Measurements from ENCODE around the gene DYRK1A.

The DYRK1A gene

DNA sequence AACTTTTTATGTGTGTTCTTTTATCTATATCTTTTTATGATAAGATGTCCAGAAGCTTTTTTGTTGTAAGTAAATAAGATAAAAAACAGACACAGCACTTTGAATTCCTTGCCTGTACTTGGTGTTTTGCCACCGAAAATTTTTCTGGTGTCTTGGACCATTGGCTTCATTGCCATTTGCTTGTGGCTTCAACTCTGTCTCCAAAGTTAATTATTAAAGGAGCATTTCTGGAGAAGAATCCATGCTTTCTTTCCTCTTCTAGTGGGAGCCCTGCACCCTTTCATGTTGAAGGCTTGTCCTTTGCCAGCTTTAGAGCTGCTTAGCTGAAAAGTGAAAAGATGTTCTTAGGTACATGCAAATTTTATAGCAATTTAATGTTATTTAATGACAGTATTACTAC, 112.2 kb downstream of the DYRK1A start:
- H3K9me3 ChIP-seq (ENCODE audit: control extremely low read depth in 1 of 5, control insufficient read depth in 4 of 5, insufficient read depth in 2 of 5, low read depth in 1 of 5, low read length in 4 of 5) = no peaks in the 10 kb centered on the region
- no peak for DNase-seq
- ChIA-PET POLR2A (no interaction called here), CTCF (interaction anchor here (0.6 to 1.4 kb wide), 2 partner anchors 32 to 85 kb away, joined by 3 read pairs; no protein-coding TSS in a partner anchor)
- no peak overlapping the region for H3K4me3 ChIP-seq (ENCODE audit: control insufficient read depth in 1 of 7, extremely low read depth in 1 of 7, insufficient read depth in 4 of 7, low read depth in 2 of 7, low read length in 6 of 7)
- H3K27me3 ChIP-seq (replicated peaks in 2 of 5; ENCODE audit: control insufficient read depth in 4 of 5, insufficient read depth in 5 of 5, low read length in 4 of 5) = no peaks in the 10 kb centered on the region
- peaks cover 0 to 7% (median 3%) of the 10 kb centered on the region in 4 experiments for H3K4me1 ChIP-seq (ENCODE audit: control extremely low read depth in 1 of 4, control insufficient read depth in 4 of 4, insufficient read depth in 4 of 4, low read length in 3 of 4)
- peaks cover 6 to 55% (median 28%) of the 10 kb centered on the region in 4 experiments for H3K36me3 ChIP-seq (ENCODE audit: control insufficient read depth in 4 of 4, insufficient read depth in 4 of 4, low read length in 3 of 4)
- WGBS (ENCODE audit: insufficient coverage) = 100% methylated on average over 1 of the region's 1 CpG
- H3K27ac ChIP-seq (ENCODE audit: insufficient read depth in 1 of 2, low read depth in 1 of 2, low read length in 2 of 2, poor library complexity in 1 of 2, severe bottlenecking in 2 of 2) = no peak overlapping the region

DNA sequence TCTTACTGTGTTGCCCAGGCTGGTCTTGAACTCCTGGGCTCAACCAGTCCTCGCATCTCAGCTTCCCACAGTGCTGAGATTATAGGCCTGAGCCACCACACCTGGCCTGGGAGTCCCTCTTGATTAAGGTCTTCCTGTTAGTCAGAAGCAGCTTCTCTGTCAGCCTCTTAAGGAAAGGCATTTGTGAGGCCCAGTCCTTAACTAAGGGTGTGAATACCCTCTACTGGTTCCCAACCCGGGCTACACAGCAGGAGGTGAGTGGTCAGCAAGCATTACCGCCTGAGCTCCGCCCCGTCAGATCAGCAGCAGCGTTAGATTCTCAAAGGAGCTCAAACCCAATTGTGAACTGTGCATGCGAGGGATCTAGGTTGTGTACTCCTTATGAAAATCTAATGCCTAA, 117.2 kb downstream of the DYRK1A start:
- CTCF ChIA-PET = no interaction called here
- POLR2A ChIA-PET = no interaction called here

GRCh38 chr21:37484535-37485474, 118.2 kb downstream of the DYRK1A start:
- H3K4me1 ChIP-seq (ENCODE audit: control extremely low read depth in 1 of 4, control insufficient read depth in 4 of 4, insufficient read depth in 4 of 4, low read length in 3 of 4) = peaks cover 0 to 2% (median under 1%) of the 10 kb centered on the region in 4 experiments
- H3K27me3 ChIP-seq (replicated peaks in 2 of 5; ENCODE audit: control insufficient read depth in 4 of 5, insufficient read depth in 5 of 5, low read length in 4 of 5) = no peaks in the 10 kb centered on the region
- POLR2A ChIA-PET = no interaction called here
- CTCF ChIA-PET = no interaction called here
- no peak for DNase-seq
- no peak overlapping the region for H3K27ac ChIP-seq (ENCODE audit: insufficient read depth in 1 of 2, low read depth in 1 of 2, low read length in 2 of 2, poor library complexity in 1 of 2, severe bottlenecking in 2 of 2)
- H3K4me3 ChIP-seq (ENCODE audit: control insufficient read depth in 1 of 7, extremely low read depth in 1 of 7, insufficient read depth in 4 of 7, low read depth in 2 of 7, low read length in 6 of 7) = no peak overlapping the region
- WGBS (ENCODE audit: insufficient coverage) = 100% methylated on average over 5 of the region's 7 CpGs
- no peaks in the 10 kb centered on the region for H3K9me3 ChIP-seq (ENCODE audit: control extremely low read depth in 1 of 5, control insufficient read depth in 4 of 5, insufficient read depth in 2 of 5, low read depth in 1 of 5, low read length in 4 of 5)
- peaks cover 2 to 69% (median 32%) of the 10 kb centered on the region in 4 experiments for H3K36me3 ChIP-seq (ENCODE audit: control insufficient read depth in 4 of 4, insufficient read depth in 4 of 4, low read length in 3 of 4)

More for the DNA sequence above, 117.2 kb downstream of the DYRK1A start:
- Histone ChIP-seq H3K4me3 (ENCODE audit: control insufficient read depth in 1 of 7, extremely low read depth in 1 of 7, insufficient read depth in 4 of 7, low read depth in 2 of 7, low read length in 6 of 7) (no peak overlapping the region), H3K27ac (ENCODE audit: insufficient read depth in 1 of 2, low read depth in 1 of 2, low read length in 2 of 2, poor library complexity in 1 of 2, severe bottlenecking in 2 of 2) (no peak overlapping the region), H3K9me3 (ENCODE audit: control extremely low read depth in 1 of 5, control insufficient read depth in 4 of 5, insufficient read depth in 2 of 5, low read depth in 1 of 5, low read length in 4 of 5) (no peaks in the 10 kb centered on the region), H3K36me3 (ENCODE audit: control insufficient read depth in 4 of 4, insufficient read depth in 4 of 4, low read length in 3 of 4) (peaks cover 2 to 61% (median 33%) of the 10 kb centered on the region in 4 experiments), H3K27me3 (replicated peaks in 2 of 5; ENCODE audit: control insufficient read depth in 4 of 5, insufficient read depth in 5 of 5, low read length in 4 of 5) (no peaks in the 10 kb centered on the region), H3K4me1 (ENCODE audit: control extremely low read depth in 1 of 4, control insufficient read depth in 4 of 4, insufficient read depth in 4 of 4, low read length in 3 of 4) (no peaks in the 10 kb centered on the region)
- DNase-seq = no peak
- 96% methylated on average over 5 of the region's 7 CpGs for WGBS (ENCODE audit: insufficient coverage)

DNA sequence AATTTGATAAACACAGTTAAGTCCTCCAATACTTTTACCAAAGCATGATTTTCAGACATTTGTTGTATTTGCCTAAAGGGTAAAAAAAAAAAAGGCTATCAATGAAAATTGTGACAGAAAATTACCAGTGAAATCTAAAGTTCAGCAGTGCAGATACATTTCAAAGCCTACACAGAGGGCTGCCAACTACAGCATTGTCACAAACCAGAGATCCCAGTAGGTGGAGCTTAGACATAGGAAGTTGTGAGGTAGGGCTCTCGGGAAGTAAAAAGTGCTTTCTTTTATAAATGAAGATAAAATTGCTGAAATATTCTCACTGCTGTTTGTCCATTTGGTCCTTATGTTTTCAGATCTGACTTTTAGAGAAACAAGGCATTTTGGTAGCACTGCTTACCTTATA, 123.0 kb downstream of the DYRK1A start:
- H3K9me3 ChIP-seq (ENCODE audit: control extremely low read depth in 1 of 5, control insufficient read depth in 4 of 5, insufficient read depth in 2 of 5, low read depth in 1 of 5, low read length in 4 of 5) = no peaks in the 10 kb centered on the region
- peaks cover 7 to 68% (median 32%) of the 10 kb centered on the region in 4 experiments for H3K36me3 ChIP-seq (ENCODE audit: control insufficient read depth in 4 of 4, insufficient read depth in 4 of 4, low read length in 3 of 4)
- no CpG with 5 or more reads among the region's 1 CpG for WGBS (ENCODE audit: insufficient coverage)
- POLR2A ChIA-PET = no interaction called here
- CTCF ChIA-PET = interaction anchor here (0.7 to 1.2 kb wide), 2 partner anchors 88 to 185 kb away, joined by 3 read pairs; no protein-coding TSS in a partner anchor
- no peaks in the 10 kb centered on the region for H3K27me3 ChIP-seq (replicated peaks in 2 of 5; ENCODE audit: control insufficient read depth in 4 of 5, insufficient read depth in 5 of 5, low read length in 4 of 5)
- DNase-seq = peak in 2 of 3 donors; percentile 21 to 23
- peaks cover 0 to 2% (median 1%) of the 10 kb centered on the region in 4 experiments for H3K4me1 ChIP-seq (ENCODE audit: control extremely low read depth in 1 of 4, control insufficient read depth in 4 of 4, insufficient read depth in 4 of 4, low read length in 3 of 4)
- H3K27ac ChIP-seq (ENCODE audit: insufficient read depth in 1 of 2, low read depth in 1 of 2, low read length in 2 of 2, poor library complexity in 1 of 2, severe bottlenecking in 2 of 2) = no peak overlapping the region
- no peak overlapping the region for H3K4me3 ChIP-seq (ENCODE audit: control insufficient read depth in 1 of 7, extremely low read depth in 1 of 7, insufficient read depth in 4 of 7, low read depth in 2 of 7, low read length in 6 of 7)

DNA sequence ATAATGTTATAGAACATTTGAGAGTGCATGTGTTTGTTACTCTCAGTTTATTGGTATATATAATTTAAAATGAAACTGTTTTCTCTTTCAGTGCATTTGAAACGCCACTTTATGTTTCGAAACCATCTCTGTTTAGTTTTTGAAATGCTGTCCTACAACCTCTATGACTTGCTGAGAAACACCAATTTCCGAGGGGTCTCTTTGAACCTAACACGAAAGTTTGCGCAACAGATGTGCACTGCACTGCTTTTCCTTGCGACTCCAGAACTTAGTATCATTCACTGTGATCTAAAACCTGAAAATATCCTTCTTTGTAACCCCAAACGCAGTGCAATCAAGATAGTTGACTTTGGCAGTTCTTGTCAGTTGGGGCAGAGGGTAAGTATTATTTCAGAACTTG, 123.5 kb downstream of the DYRK1A start:
- Histone ChIP-seq H3K27ac (ENCODE audit: insufficient read depth in 1 of 2, low read depth in 1 of 2, low read length in 2 of 2, poor library complexity in 1 of 2, severe bottlenecking in 2 of 2) (no peak overlapping the region), H3K4me3 (ENCODE audit: control insufficient read depth in 1 of 7, extremely low read depth in 1 of 7, insufficient read depth in 4 of 7, low read depth in 2 of 7, low read length in 6 of 7) (no peak overlapping the region), H3K27me3 (replicated peaks in 2 of 5; ENCODE audit: control insufficient read depth in 4 of 5, insufficient read depth in 5 of 5, low read length in 4 of 5) (no peaks in the 10 kb centered on the region), H3K4me1 (ENCODE audit: control extremely low read depth in 1 of 4, control insufficient read depth in 4 of 4, insufficient read depth in 4 of 4, low read length in 3 of 4) (peaks cover 0 to 2% (median 1%) of the 10 kb centered on the region in 4 experiments), H3K9me3 (ENCODE audit: control extremely low read depth in 1 of 5, control insufficient read depth in 4 of 5, insufficient read depth in 2 of 5, low read depth in 1 of 5, low read length in 4 of 5) (no peaks in the 10 kb centered on the region), H3K36me3 (ENCODE audit: control insufficient read depth in 4 of 4, insufficient read depth in 4 of 4, low read length in 3 of 4) (peaks cover 8 to 64% (median 31%) of the 10 kb centered on the region in 4 experiments)
- no peak for DNase-seq
- WGBS (ENCODE audit: insufficient coverage) = 95% methylated on average over 6 of the region's 7 CpGs
- ChIA-PET CTCF (interaction anchor here (0.7 to 1.2 kb wide), 2 partner anchors 88 to 184 kb away, joined by 3 read pairs; no protein-coding TSS in a partner anchor), POLR2A (no interaction called here)

DNA sequence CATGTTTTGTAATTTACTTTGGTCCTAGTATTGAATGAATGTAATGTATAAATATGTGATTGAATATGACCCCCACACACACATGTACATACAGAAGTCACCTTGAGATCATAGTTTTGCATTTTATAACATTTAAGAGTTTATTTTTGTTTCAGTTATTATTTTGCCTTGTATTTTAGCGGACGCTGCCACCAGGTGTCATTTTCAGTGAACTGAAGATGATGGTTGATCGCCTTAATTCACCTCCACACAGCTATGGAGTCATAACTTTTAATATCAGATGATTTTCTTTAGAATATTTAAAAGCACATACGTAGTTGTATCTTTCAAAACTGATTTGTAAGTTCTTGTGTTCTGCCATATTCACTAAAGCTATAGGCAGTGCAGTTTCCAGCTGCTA, 130.4 kb downstream of the DYRK1A start:
- no peak overlapping the region for H3K27ac ChIP-seq (ENCODE audit: insufficient read depth in 1 of 2, low read depth in 1 of 2, low read length in 2 of 2, poor library complexity in 1 of 2, severe bottlenecking in 2 of 2)
- H3K4me3 ChIP-seq (ENCODE audit: control insufficient read depth in 1 of 7, extremely low read depth in 1 of 7, insufficient read depth in 4 of 7, low read depth in 2 of 7, low read length in 6 of 7) = no peak overlapping the region
- DNase-seq = peak; percentile 28 to 56 (median 56)
- peaks cover 16 to 70% (median 43%) of the 10 kb centered on the region in 4 experiments for H3K36me3 ChIP-seq (ENCODE audit: control insufficient read depth in 4 of 4, insufficient read depth in 4 of 4, low read length in 3 of 4)
- no peaks in the 10 kb centered on the region for H3K4me1 ChIP-seq (ENCODE audit: control extremely low read depth in 1 of 4, control insufficient read depth in 4 of 4, insufficient read depth in 4 of 4, low read length in 3 of 4)
- CTCF ChIA-PET = interaction anchor here (0.8 to 1.7 kb wide), 13 partner anchors 9 to 144 kb away, joined by 3 to 7 read pairs (median 3); no protein-coding TSS in a partner anchor
- H3K27me3 ChIP-seq (replicated peaks in 2 of 5; ENCODE audit: control insufficient read depth in 4 of 5, insufficient read depth in 5 of 5, low read length in 4 of 5) = no peaks in the 10 kb centered on the region
- WGBS (ENCODE audit: insufficient coverage) = no CpG with 5 or more reads among the region's 4 CpGs
- POLR2A ChIA-PET = interaction anchor here (1.6 kb wide), 1 partner anchor 67 kb away, joined by 7 read pairs; no protein-coding TSS in a partner anchor
- peaks cover 0 to 9% (median 2%) of the 10 kb centered on the region in 5 experiments for H3K9me3 ChIP-seq (ENCODE audit: control extremely low read depth in 1 of 5, control insufficient read depth in 4 of 5, insufficient read depth in 2 of 5, low read depth in 1 of 5, low read length in 4 of 5)

GRCh38 chr21:37498664-37499063, 132.1 kb downstream of the DYRK1A start:
- WGBS (ENCODE audit: insufficient coverage) = no CpG with 5 or more reads among the region's 1 CpG
- ChIA-PET POLR2A (no interaction called here), CTCF (no interaction called here)
- no peak overlapping the region for H3K4me3 ChIP-seq (ENCODE audit: control insufficient read depth in 1 of 7, extremely low read depth in 1 of 7, insufficient read depth in 4 of 7, low read depth in 2 of 7, low read length in 6 of 7)
- H3K36me3 ChIP-seq (ENCODE audit: control insufficient read depth in 4 of 4, insufficient read depth in 4 of 4, low read length in 3 of 4) = peaks cover 21 to 68% (median 38%) of the 10 kb centered on the region in 4 experiments
- DNase-seq = no peak
- H3K27ac ChIP-seq (ENCODE audit: insufficient read depth in 1 of 2, low read depth in 1 of 2, low read length in 2 of 2, poor library complexity in 1 of 2, severe bottlenecking in 2 of 2) = no peak overlapping the region
- H3K9me3 ChIP-seq (ENCODE audit: control extremely low read depth in 1 of 5, control insufficient read depth in 4 of 5, insufficient read depth in 2 of 5, low read depth in 1 of 5, low read length in 4 of 5) = peaks cover 0 to 11% (median 2%) of the 10 kb centered on the region in 5 experiments
- no peaks in the 10 kb centered on the region for H3K4me1 ChIP-seq (ENCODE audit: control extremely low read depth in 1 of 4, control insufficient read depth in 4 of 4, insufficient read depth in 4 of 4, low read length in 3 of 4)
- H3K27me3 ChIP-seq (replicated peaks in 2 of 5; ENCODE audit: control insufficient read depth in 4 of 5, insufficient read depth in 5 of 5, low read length in 4 of 5) = no peaks in the 10 kb centered on the region
